OCI-M2 (cell line): ENCODE measurements around the gene TRABD2A.
"Not testable (repeated sequence)": the region's sequence is repeated elsewhere in the genome, so short reads cannot be mapped to it uniquely, and the experiment has no call there.

Source experiments
- DNase-seq: peaks from one replicate; lab custom pipeline; 2025; ENCODE audit not compliant: unreplicated experiment; lab: John Stamatoyannopoulos, UW

The TRABD2A gene

GRCh38 chr2:84781942-84782716, 98.8 kb downstream of the TRABD2A start:
- no peak for DNase-seq

- no peak for DNase-seq
Measured at GRCh38 chr2:84779781-84780180, 101.1 kb downstream of the TRABD2A start.

- no peak for DNase-seq
Measured at GRCh38 chr2:84778911-84779690, 101.8 kb downstream of the TRABD2A start.

GRCh38 chr2:84776011-84776410, 104.9 kb downstream of the TRABD2A start:
- DNase-seq, result no peak

GRCh38 chr2:84773562-84773961, 107.3 kb downstream of the TRABD2A start:
- not testable (repeated sequence) for DNase-seq
